Measurements from ENCODE around the gene ATXN10.
"Not testable (repeated sequence)": the region's sequence is repeated elsewhere in the genome, so short reads cannot be mapped to it uniquely, and the experiment has no call there.

ATXN10 gene

GRCh38 chr22:45671783-45672563, at the start of gene ATXN10:
ATXN10 (plus strand) TSS chr22:45671834; CDS start chr22:45672064, 230 bp downstream.
- DNase-seq (ENCODE audit: low read depth): peak; percentile 35

GRCh38 chr22:45621836-45622600, 49.6 kb upstream of the ATXN10 start:
- DNase-seq (ENCODE audit: low read depth): no peak

- not testable (repeated sequence) for DNase-seq (ENCODE audit: low read depth)
These were observed 48.0 kb upstream of the ATXN10 start for GRCh38 chr22:45623464-45624145.

- DNase-seq (ENCODE audit: low read depth): no peak
These were observed 45.4 kb upstream of the ATXN10 start for GRCh38 chr22:45626198-45626651.

GRCh38 chr22:45627489-45628233, 44.0 kb upstream of the ATXN10 start:
- DNase-seq (ENCODE audit: low read depth): no peak

GRCh38 chr22:45628515-45628914, 43.1 kb upstream of the ATXN10 start:
- DNase-seq (ENCODE audit: low read depth): no peak

GRCh38 chr22:45629469-45630089, 42.1 kb upstream of the ATXN10 start:
- no peak for DNase-seq (ENCODE audit: low read depth)

- DNase-seq (ENCODE audit: low read depth): no peak
These were observed 41.2 kb upstream of the ATXN10 start for GRCh38 chr22:45630436-45630835.

GRCh38 chr22:45631140-45631840, 40.3 kb upstream of the ATXN10 start:
- DNase-seq (ENCODE audit: low read depth): no peak

GRCh38 chr22:45631841-45632238, 39.8 kb upstream of the ATXN10 start:
- DNase-seq (ENCODE audit: low read depth): no peak

- DNase-seq (ENCODE audit: low read depth): no peak
These were observed 38.7 kb upstream of the ATXN10 start for GRCh38 chr22:45632791-45633515.

GRCh38 chr22:45636683-45637082, 35.0 kb upstream of the ATXN10 start:
- no peak for DNase-seq (ENCODE audit: low read depth)

GRCh38 chr22:45638197-45638596, 33.4 kb upstream of the ATXN10 start:
- no peak for DNase-seq (ENCODE audit: low read depth)

- peak; percentile 29 for DNase-seq (ENCODE audit: low read depth)
These were observed 32.5 kb upstream of the ATXN10 start for GRCh38 chr22:45638834-45639746.

GRCh38 chr22:45639747-45640102, 31.9 kb upstream of the ATXN10 start:
- no peak for DNase-seq (ENCODE audit: low read depth)

GRCh38 chr22:45640291-45640940, 31.2 kb upstream of the ATXN10 start:
- DNase-seq (ENCODE audit: low read depth): no peak

GRCh38 chr22:45640941-45641621, 30.6 kb upstream of the ATXN10 start:
- no peak for DNase-seq (ENCODE audit: low read depth)

GRCh38 chr22:45642986-45643385, 28.6 kb upstream of the ATXN10 start:
- no peak for DNase-seq (ENCODE audit: low read depth)

Data from fibroblast of the conjunctiva (primary cell).